Measurements from ENCODE around the gene TNS4.

DNA sequence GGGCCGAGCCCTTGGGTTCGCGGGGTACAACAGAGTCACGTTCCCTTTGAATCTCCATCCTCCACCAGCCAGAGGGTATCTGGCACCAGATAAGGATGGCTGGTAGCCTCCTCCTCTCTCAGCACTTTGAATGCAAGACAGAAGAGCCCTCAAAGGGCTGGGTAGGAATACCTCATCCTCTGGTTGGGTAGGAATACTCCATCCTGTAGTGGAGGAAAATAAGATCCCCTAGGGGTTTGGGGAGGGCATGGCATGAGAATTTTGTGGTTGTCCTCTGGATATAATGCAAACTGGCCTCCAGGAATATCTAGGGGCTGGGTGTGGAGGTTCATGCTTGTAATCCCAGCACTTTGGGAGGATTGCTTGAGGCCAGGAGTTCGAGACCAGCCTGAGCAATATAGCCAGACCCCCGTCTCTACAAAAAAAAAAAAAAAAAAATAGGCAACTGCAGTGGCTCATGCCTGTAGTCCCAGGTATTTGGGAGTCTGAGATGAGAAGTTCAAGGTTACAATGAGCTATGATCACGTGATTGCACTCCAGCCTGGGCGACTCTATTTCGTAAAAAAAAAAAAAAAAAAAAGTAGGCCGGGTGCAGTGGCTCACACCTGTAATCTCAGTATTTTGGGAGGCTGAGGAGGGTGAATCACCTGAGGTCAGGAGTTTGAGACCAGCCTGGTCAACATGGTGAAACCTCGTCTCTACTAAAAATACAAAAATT, 55.5 kb downstream of the TNS4 start:
- TF ChIP-seq POLR2A (IDR thresholded peaks at IDR 0.05) = no peak
- TF ChIP-seq, protein P1, sequence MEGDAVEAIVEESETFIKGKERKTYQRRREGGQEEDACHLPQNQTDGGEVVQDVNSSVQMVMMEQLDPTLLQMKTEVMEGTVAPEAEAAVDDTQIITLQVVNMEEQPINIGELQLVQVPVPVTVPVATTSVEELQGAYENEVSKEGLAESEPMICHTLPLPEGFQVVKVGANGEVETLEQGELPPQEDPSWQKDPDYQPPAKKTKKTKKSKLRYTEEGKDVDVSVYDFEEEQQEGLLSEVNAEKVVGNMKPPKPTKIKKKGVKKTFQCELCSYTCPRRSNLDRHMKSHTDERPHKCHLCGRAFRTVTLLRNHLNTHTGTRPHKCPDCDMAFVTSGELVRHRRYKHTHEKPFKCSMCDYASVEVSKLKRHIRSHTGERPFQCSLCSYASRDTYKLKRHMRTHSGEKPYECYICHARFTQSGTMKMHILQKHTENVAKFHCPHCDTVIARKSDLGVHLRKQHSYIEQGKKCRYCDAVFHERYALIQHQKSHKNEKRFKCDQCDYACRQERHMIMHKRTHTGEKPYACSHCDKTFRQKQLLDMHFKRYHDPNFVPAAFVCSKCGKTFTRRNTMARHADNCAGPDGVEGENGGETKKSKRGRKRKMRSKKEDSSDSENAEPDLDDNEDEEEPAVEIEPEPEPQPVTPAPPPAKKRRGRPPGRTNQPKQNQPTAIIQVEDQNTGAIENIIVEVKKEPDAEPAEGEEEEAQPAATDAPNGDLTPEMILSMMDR (IDR thresholded peaks at IDR 0.05) = peak in 3 of 5 experiments; percentile 13 to 26 (median 15)

Measured in tibial nerve (tissue), 3 donors.